Prostate gland (tissue), 2 donors: Measurements from ENCODE around the gene MAPK8IP3.

Experiments used
- POLR2AphosphoS5 ChIP-seq: sonication (generic); formaldehyde crosslinking; IDR thresholded peaks from one replicate; pipeline ENCODE4 v1.6.1; 2017; ENCODE audit warnings: antibody characterized with exemption
- TF ChIP-seq, protein P1 (sequence below), 4 experiments: fragments of 200-600 bp in 2 of 4; fragments of 450-650 bp in 2 of 4; sonication (generic) in 2 of 4; IDR thresholded peaks; 1 replicate in 3 of 4; 2 replicates in 1 of 4; pipeline ENCODE4 v1.5.1; 2016 to 2019; ENCODE audit warnings: antibody characterized with exemption in 4 of 4, mild to moderate bottlenecking in 2 of 4, moderate library complexity in 2 of 4

DNA sequence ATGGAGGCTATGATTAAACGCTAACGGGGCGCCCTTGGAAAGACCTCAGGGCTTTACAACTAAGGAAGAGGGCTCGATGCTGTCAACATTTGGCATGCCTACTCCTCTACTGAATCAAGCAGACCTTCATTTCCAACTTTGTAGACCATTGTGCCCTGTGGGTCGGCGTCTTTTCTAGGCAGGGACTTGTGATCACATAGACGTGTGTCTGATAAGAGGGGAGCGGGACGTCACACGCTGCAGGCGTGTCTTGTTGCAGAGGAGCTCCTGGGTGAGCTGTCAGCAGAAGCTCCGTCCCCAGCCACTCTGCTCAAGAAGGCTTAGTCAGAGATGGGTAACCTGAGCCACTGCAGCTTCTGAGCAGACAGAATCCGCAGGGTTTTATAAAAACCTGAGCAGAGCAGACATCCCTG is 2.8 kb downstream of the MAPK8IP3 start:
- TF ChIP-seq, protein P1, sequence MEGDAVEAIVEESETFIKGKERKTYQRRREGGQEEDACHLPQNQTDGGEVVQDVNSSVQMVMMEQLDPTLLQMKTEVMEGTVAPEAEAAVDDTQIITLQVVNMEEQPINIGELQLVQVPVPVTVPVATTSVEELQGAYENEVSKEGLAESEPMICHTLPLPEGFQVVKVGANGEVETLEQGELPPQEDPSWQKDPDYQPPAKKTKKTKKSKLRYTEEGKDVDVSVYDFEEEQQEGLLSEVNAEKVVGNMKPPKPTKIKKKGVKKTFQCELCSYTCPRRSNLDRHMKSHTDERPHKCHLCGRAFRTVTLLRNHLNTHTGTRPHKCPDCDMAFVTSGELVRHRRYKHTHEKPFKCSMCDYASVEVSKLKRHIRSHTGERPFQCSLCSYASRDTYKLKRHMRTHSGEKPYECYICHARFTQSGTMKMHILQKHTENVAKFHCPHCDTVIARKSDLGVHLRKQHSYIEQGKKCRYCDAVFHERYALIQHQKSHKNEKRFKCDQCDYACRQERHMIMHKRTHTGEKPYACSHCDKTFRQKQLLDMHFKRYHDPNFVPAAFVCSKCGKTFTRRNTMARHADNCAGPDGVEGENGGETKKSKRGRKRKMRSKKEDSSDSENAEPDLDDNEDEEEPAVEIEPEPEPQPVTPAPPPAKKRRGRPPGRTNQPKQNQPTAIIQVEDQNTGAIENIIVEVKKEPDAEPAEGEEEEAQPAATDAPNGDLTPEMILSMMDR (IDR thresholded peaks at IDR 0.05) = no peak
- TF ChIP-seq POLR2AphosphoS5 = no peak
